DOHH2 (cell line): Measurements from ENCODE around the gene PRG2.
A peak's percentile ranks its signal among the peaks of the same experiment; 100 is the strongest.

Source experiments
- H3F3A ChIP-seq: fragments of 200-600 bp; sonication (generic), shearing (Covaris generic); 2 replicates; pipeline ENCODE4 v1.6.0; 2016; ENCODE audit warnings: antibody characterized with exemption, mild to moderate bottlenecking; ENCODE audit not compliant: control insufficient read depth, insufficient read depth
- H3K27ac ChIP-seq: fragments of 200-600 bp; sonication (generic); 2 replicates; pipeline ENCODE4 v1.5.1; 2014; ENCODE audit warnings: low read depth, mild to moderate bottlenecking, low read length, moderate library complexity
- H3K27me3 ChIP-seq: fragments of 200-600 bp; sonication (generic); 2 replicates; pipeline ENCODE4 v1.6.1; 2014; ENCODE audit warnings: mild to moderate bottlenecking, low read length, mixed read lengths; ENCODE audit not compliant: control insufficient read depth
- H3K36me3 ChIP-seq: fragments of 200-600 bp; sonication (generic); 2 replicates; pipeline ENCODE4 v1.6.1; 2014; ENCODE audit warnings: mild to moderate bottlenecking, low read length, moderate library complexity, mixed read lengths; ENCODE audit not compliant: control insufficient read depth
- H3K4me1 ChIP-seq: fragments of 200-600 bp; sonication (generic); 2 replicates; pipeline ENCODE4 v1.6.1; 2014; ENCODE audit warnings: mild to moderate bottlenecking, low read length, mixed read lengths; ENCODE audit not compliant: control insufficient read depth
- H3K4me2 ChIP-seq: fragments of 200-600 bp; sonication (generic); 2 replicates; pipeline ENCODE4 v1.6.0; 2014; ENCODE audit warnings: mild to moderate bottlenecking, low read length, moderate library complexity
- H3K4me3 ChIP-seq: fragments of 200-600 bp; sonication (generic); 2 replicates; pipeline ENCODE4 v1.5.1; 2014; ENCODE audit warnings: mild to moderate bottlenecking, low read length, mixed read lengths
- H3K79me2 ChIP-seq: fragments of 200-600 bp; sonication (generic); 2 replicates; pipeline ENCODE4 v1.6.1; 2014; ENCODE audit warnings: mild to moderate bottlenecking, low read length, mixed read lengths; ENCODE audit not compliant: control insufficient read depth
- H3K9me2 ChIP-seq: fragments of 200-600 bp; sonication (generic); replicated peaks from 2 replicates; pipeline ENCODE4 v1.6.1; 2014; ENCODE audit warnings: mild to moderate bottlenecking, low read length, mixed read lengths; ENCODE audit not compliant: control insufficient read depth
- H3K9me3 ChIP-seq: fragments of 200-600 bp; sonication (generic); 2 replicates; pipeline ENCODE4 v1.6.1; 2014; ENCODE audit warnings: antibody characterized with exemption, low read length, mixed read lengths; ENCODE audit not compliant: control insufficient read depth, insufficient read depth
- H4K20me1 ChIP-seq: fragments of 200-600 bp; sonication (generic); 2 replicates; pipeline ENCODE4 v1.6.0; 2014; ENCODE audit warnings: low read depth, mild to moderate bottlenecking, antibody characterized with exemption, low read length, moderate library complexity; ENCODE audit not compliant: control insufficient read depth, insufficient read depth
- EZH2phosphoT487 ChIP-seq: fragments of 200-600 bp; sonication (generic); IDR thresholded peaks from 2 replicates; pipeline ENCODE4 v1.6.1; 2017; ENCODE audit warnings: borderline replicate concordance, mild to moderate bottlenecking, antibody characterized with exemption, low read length, moderate library complexity, mixed read lengths
- TF ChIP-seq, protein P1 (sequence below): fragments of 200-600 bp; sonication (generic); IDR thresholded peaks from one replicate; pipeline ENCODE4 v1.5.1; 2014; ENCODE audit warnings: antibody characterized with exemption, mild to moderate bottlenecking, low read depth, low read length; ENCODE audit not compliant: poor library complexity, severe bottlenecking

Gene PRG2

DNA sequence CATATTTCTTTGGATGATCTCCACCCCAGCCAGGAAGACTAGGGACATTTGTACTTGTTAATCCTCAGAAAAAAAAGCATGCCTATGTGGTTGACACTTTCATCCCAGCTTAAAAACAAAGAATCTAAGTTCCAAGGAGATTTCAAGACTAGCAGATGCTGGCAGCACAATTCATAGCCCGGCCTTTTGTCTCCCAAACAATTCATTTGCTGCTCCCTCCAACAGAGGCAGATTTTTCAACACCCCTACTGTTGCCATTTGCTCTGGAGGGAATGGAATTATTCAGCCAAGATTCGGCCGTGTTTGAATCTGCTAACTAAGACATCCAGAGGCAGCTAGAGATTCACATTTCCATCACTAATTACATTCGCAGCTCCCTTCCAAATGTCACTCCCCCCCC lies 37.0 kb downstream of the PRG2 start:
- H3K79me2 ChIP-seq: no peaks in the 10 kb centered on the region
- no peaks in the 10 kb centered on the region for H3F3A ChIP-seq
- TF ChIP-seq EZH2phosphoT487: no peak
- TF ChIP-seq, protein P1, sequence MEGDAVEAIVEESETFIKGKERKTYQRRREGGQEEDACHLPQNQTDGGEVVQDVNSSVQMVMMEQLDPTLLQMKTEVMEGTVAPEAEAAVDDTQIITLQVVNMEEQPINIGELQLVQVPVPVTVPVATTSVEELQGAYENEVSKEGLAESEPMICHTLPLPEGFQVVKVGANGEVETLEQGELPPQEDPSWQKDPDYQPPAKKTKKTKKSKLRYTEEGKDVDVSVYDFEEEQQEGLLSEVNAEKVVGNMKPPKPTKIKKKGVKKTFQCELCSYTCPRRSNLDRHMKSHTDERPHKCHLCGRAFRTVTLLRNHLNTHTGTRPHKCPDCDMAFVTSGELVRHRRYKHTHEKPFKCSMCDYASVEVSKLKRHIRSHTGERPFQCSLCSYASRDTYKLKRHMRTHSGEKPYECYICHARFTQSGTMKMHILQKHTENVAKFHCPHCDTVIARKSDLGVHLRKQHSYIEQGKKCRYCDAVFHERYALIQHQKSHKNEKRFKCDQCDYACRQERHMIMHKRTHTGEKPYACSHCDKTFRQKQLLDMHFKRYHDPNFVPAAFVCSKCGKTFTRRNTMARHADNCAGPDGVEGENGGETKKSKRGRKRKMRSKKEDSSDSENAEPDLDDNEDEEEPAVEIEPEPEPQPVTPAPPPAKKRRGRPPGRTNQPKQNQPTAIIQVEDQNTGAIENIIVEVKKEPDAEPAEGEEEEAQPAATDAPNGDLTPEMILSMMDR: no peak
- no peak overlapping the region for H3K4me2 ChIP-seq
- no peaks in the 10 kb centered on the region for H4K20me1 ChIP-seq
- no peaks in the 10 kb centered on the region for H3K4me1 ChIP-seq
- no peaks in the 10 kb centered on the region for H3K9me2 ChIP-seq
- no peaks in the 10 kb centered on the region for H3K9me3 ChIP-seq
- H3K27me3 ChIP-seq: peaks cover 32% of the 10 kb centered on the region
- H3K27ac ChIP-seq: no peak overlapping the region
- no peak overlapping the region for H3K4me3 ChIP-seq
- no peaks in the 10 kb centered on the region for H3K36me3 ChIP-seq

DNA sequence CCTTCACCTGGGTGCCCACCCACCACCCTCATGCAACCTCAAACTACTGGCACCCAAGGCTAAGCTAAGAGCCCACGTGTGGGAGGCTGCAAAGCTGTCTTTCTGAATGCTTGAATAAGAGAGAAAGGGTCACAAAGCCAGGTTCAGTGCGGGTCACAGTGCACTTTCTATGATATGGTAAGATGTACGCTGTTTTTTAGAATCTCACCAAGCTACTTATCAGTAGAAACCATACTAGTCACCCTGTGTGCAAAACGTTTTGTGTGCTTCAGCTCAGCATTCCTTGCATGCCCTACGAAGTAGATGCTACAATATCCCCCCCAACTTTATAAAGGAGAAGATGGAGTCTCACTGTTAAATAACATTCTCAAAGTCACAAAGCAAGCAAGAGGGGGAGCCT lies 37.4 kb downstream of the PRG2 start:
- no peak for TF ChIP-seq EZH2phosphoT487
- TF ChIP-seq, protein P1: no peak
- no peaks in the 10 kb centered on the region for H3K9me3 ChIP-seq
- no peaks in the 10 kb centered on the region for H3F3A ChIP-seq
- no peak overlapping the region for H3K4me2 ChIP-seq
- H3K4me1 ChIP-seq: no peaks in the 10 kb centered on the region
- H3K27me3 ChIP-seq: peaks cover 29% of the 10 kb centered on the region
- H4K20me1 ChIP-seq: no peaks in the 10 kb centered on the region
- H3K4me3 ChIP-seq: no peak overlapping the region
- H3K36me3 ChIP-seq: no peaks in the 10 kb centered on the region
- H3K79me2 ChIP-seq: no peaks in the 10 kb centered on the region
- no peaks in the 10 kb centered on the region for H3K9me2 ChIP-seq
- H3K27ac ChIP-seq: no peak overlapping the region

DNA sequence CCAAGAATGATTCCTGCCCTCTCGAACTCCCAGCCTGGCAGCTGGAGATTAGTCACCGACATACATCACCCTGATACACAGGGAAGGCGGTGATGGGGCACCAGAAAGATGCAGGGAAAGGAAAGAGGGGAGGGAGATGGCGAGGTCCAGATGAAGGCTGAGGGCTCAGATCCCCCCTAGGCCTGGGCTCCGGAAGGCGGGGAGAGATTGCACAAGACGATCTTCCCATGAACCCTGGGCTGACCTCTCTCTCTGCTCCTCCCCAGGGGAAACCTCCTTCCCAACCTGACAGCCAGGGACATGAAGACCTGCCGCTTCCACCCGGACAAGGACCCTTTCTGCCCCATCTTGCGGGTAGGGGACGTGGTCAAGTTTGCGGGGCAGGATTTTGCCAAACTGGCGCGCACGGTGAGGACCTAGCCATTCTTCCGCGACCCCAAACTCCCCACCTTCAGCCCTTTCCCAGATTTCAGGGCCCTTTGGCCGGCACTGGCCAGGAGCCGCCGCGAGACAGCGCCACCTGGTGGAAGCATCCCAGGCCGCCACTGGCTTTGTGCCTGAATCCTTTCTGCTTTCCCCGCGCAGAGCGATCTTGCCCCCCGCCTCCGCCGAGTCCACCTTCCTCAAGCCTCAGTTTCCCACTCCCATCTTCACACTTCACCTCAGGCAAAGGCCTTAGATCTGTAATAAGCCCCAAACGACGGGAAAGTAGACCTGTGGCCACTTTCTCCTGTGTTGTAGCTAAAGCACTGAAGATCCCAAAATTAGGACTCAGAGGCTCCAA lies 40.8 kb downstream of the PRG2 start:
- Histone ChIP-seq H3K4me2 (no peak overlapping the region), H3K79me2 (no peaks in the 10 kb centered on the region), H4K20me1 (no peaks in the 10 kb centered on the region), H3K4me3 (no peak overlapping the region), H3K27ac (no peak overlapping the region), H3K36me3 (no peaks in the 10 kb centered on the region), H3F3A (no peaks in the 10 kb centered on the region), H3K9me2 (no peaks in the 10 kb centered on the region), H3K9me3 (no peaks in the 10 kb centered on the region), H3K4me1 (peaks cover 6% of the 10 kb centered on the region; the same call in 1 of the 2 replicates), H3K27me3 (peaks cover 8% of the 10 kb centered on the region; the same call in 1 of the 2 replicates)
- TF ChIP-seq, protein P1: peak; percentile 89
- no peak for TF ChIP-seq EZH2phosphoT487
